Measurements from ENCODE around the gene PLAAT2.

GRCh38 chr11:63583357-63583677 lies 20.1 kb upstream of the PLAAT2 start:
- TF ChIP-seq REST (IDR thresholded peaks at IDR 0.05; ENCODE audit: low read depth, low read length) = no peak
- TF ChIP-seq CTCF (IDR thresholded peaks at IDR 0.05) = no peak
- no peak for TF ChIP-seq RFX5 (IDR thresholded peaks at IDR 0.05; ENCODE audit: low read length)
- no peak for TF ChIP-seq EP300 (IDR thresholded peaks at IDR 0.05; ENCODE audit: borderline replicate concordance in 1 of 2, low read depth in 1 of 2, low read length in 1 of 2)
- TF ChIP-seq FOXJ3 (CRISPR knock-in tag; IDR thresholded peaks at IDR 0.05) = no peak
- TF ChIP-seq ZBTB33 (IDR thresholded peaks at IDR 0.05; ENCODE audit: borderline replicate concordance, low read depth) = no peak
- TF ChIP-seq GABPA (IDR thresholded peaks at IDR 0.05; ENCODE audit: low read depth) = no peak
- TF ChIP-seq NRF1 (IDR thresholded peaks at IDR 0.05; ENCODE audit: low read depth, low read length) = no peak
- no peak for TF ChIP-seq POLR2AphosphoS5 (IDR thresholded peaks at IDR 0.05; ENCODE audit: low read depth, low read length)
- TF ChIP-seq JUND (IDR thresholded peaks at IDR 0.05) = no peak
- TF ChIP-seq RXRA (IDR thresholded peaks at IDR 0.05; ENCODE audit: borderline replicate concordance, low read depth) = no peak
- no peak for TF ChIP-seq RCOR1 (IDR thresholded peaks at IDR 0.05; ENCODE audit: low read length)
- no peak for TF ChIP-seq SIN3A (IDR thresholded peaks at IDR 0.05; ENCODE audit: borderline replicate concordance, low read depth, low read length)
- no peak for TF ChIP-seq TEAD4 (IDR thresholded peaks at IDR 0.05; ENCODE audit: borderline replicate concordance, insufficient read depth)
